Liver (tissue), 9 donors: ENCODE measurements around the gene EXPH5. TPM values are rescaled to one million over a fixed set of nuclear protein-coding genes. Genes with fewer than 3 reads are reported as not detected.

Experiments
- DNase-seq: peaks from one replicate; pipeline ENCODE4 v3.0.0-alpha.2; 2017; ENCODE audit warnings: low spot score
- H3K27ac ChIP-seq, 2 donors: one replicate each; pipeline ENCODE4 v1.7.0; 2013; ENCODE audit warnings: inconsistent platforms in 2 of 2, low read length in 2 of 2, control low read depth in 1 of 2, low read depth in 1 of 2, mild to moderate bottlenecking in 1 of 2
- H3K27me3 ChIP-seq, 4 donors: one replicate each; pipeline versions ENCODE4 v1.6.1 to v1.7.0; 2013; ENCODE audit warnings: low read length in 3 of 4, inconsistent platforms in 1 of 4, mild to moderate bottlenecking in 1 of 4, moderate library complexity in 1 of 4; ENCODE audit not compliant: control insufficient read depth in 4 of 4, insufficient read depth in 4 of 4
- H3K36me3 ChIP-seq, 4 donors: one replicate each; pipeline versions ENCODE4 v1.6.1 to v1.7.0; 2013; ENCODE audit warnings: low read length in 3 of 4, mild to moderate bottlenecking in 3 of 4, low read depth in 1 of 4, moderate library complexity in 1 of 4; ENCODE audit not compliant: control insufficient read depth in 4 of 4, insufficient read depth in 3 of 4
- H3K4me1 ChIP-seq, 4 donors: one replicate each; pipeline versions ENCODE4 v1.6.1 to v1.7.0; 2013; ENCODE audit warnings: low read length in 3 of 4, mild to moderate bottlenecking in 3 of 4, moderate library complexity in 1 of 4; ENCODE audit not compliant: control insufficient read depth in 4 of 4, insufficient read depth in 4 of 4
- H3K4me3 ChIP-seq, 3 donors: one replicate each; pipeline versions ENCODE4 v1.6.1 to v1.7.0; 2013; ENCODE audit warnings: low read length in 3 of 3, control low read depth in 1 of 3, low read depth in 1 of 3, mild to moderate bottlenecking in 1 of 3
- H3K9ac ChIP-seq, 2 donors: one replicate each; pipeline ENCODE4 v1.7.0; 2013; ENCODE audit warnings: low read length in 2 of 2, mild to moderate bottlenecking in 2 of 2, moderate library complexity in 2 of 2, control low read depth in 1 of 2, low read depth in 1 of 2
- H3K9me3 ChIP-seq, 4 donors: one replicate each; pipeline versions ENCODE4 v1.6.1 to v1.7.0; 2013; ENCODE audit warnings: low read length in 3 of 4; ENCODE audit not compliant: control insufficient read depth in 4 of 4
- EGR1 ChIP-seq, 2 donors: IDR thresholded peaks; 2 replicates each; pipeline ENCODE4 v1.6.1; 2016 to 2018; ENCODE audit warnings: antibody characterized with exemption in 2 of 2, low read depth in 2 of 2
- FOXA1 ChIP-seq: IDR thresholded peaks from 2 replicates; pipeline ENCODE4 v1.6.1; 2016; ENCODE audit warnings: antibody characterized with exemption
- FOXA2 ChIP-seq: IDR thresholded peaks from 2 replicates; pipeline ENCODE4 v1.6.1; 2016; ENCODE audit warnings: antibody characterized with exemption
- GABPA ChIP-seq, 2 donors: IDR thresholded peaks in 1 of 2; conservative IDR thresholded peaks in 1 of 2; 2 replicates each; pipeline ENCODE4 v1.6.1; 2016; ENCODE audit warnings: antibody characterized with exemption in 2 of 2, mild to moderate bottlenecking in 1 of 2, moderate library complexity in 1 of 2
- HNF4A ChIP-seq, 2 donors: conservative IDR thresholded peaks; 2 replicates each; pipeline ENCODE4 v1.6.1; 2016; ENCODE audit warnings: antibody characterized with exemption in 2 of 2, mild to moderate bottlenecking in 2 of 2
- HNF4G ChIP-seq: IDR thresholded peaks from 2 replicates; pipeline ENCODE4 v1.6.1; 2016; ENCODE audit warnings: antibody characterized with exemption
- JUND ChIP-seq, 2 donors: IDR thresholded peaks; 2 replicates each; pipeline ENCODE4 v1.6.1; 2016; ENCODE audit warnings: antibody characterized with exemption in 2 of 2
- MAX ChIP-seq: IDR thresholded peaks from 2 replicates; pipeline ENCODE4 v1.6.1; 2016; ENCODE audit warnings: antibody characterized with exemption
- NR2F2 ChIP-seq: IDR thresholded peaks from 2 replicates; pipeline ENCODE4 v1.6.1; 2016; ENCODE audit warnings: antibody characterized with exemption
- RAD21 ChIP-seq, 2 donors: IDR thresholded peaks; 2 replicates each; pipeline ENCODE4 v1.6.1; 2016; ENCODE audit warnings: antibody characterized with exemption in 2 of 2, mild to moderate bottlenecking in 2 of 2
- REST ChIP-seq: IDR thresholded peaks from 2 replicates; pipeline ENCODE4 v1.6.1; 2016; ENCODE audit warnings: antibody characterized with exemption, mild to moderate bottlenecking
- RXRA ChIP-seq, 2 donors: IDR thresholded peaks; 2 replicates each; pipeline ENCODE4 v1.6.1; 2017 to 2018; ENCODE audit warnings: antibody characterized with exemption in 2 of 2, mild to moderate bottlenecking in 1 of 2
- SP1 ChIP-seq: IDR thresholded peaks from 2 replicates; pipeline ENCODE4 v1.6.1; 2018; ENCODE audit warnings: antibody characterized with exemption, mild to moderate bottlenecking
- TAF1 ChIP-seq: conservative IDR thresholded peaks from 2 replicates; pipeline ENCODE4 v1.6.1; 2016; ENCODE audit warnings: antibody characterized with exemption, mild to moderate bottlenecking
- YY1 ChIP-seq: IDR thresholded peaks from 2 replicates; pipeline ENCODE4 v1.6.1; 2016; ENCODE audit warnings: antibody characterized with exemption, mild to moderate bottlenecking
- ZBTB33 ChIP-seq: IDR thresholded peaks from 2 replicates; pipeline ENCODE4 v1.6.1; 2016; ENCODE audit warnings: antibody characterized with exemption
- WGBS: extraction: QIAGEN DNeasy Blood & Tissue Kit; methylation state at CpG from one replicate; pipeline ENCODE4 v1.1.7; 2013; 5-methylcytosine and 5-hydroxymethylcytosine counted together
- polyA plus RNA-seq, 2 donors: library from polyadenylated mRNA; stranded (reverse) in 1 of 2; unstranded in 1 of 2; fragments of 200-250 nt in 1 of 2; fragments of >200 nt in 1 of 2; fragmentation: Nextera tagmentation in 1 of 2; extraction: Ambion mirVana in 1 of 2; gene quantifications; one replicate each; pipeline versions ENCODE4 v1.2.1 to v1.2.3, GENCODE V29; 2013 to 2015
- total RNA-seq, 2 donors: library from RNA; depleted of rRNA; stranded (reverse); fragments of >200 nt; gene quantifications; one replicate each; pipeline ENCODE4 v1.2.3, GENCODE V29; 2014
- TF ChIP-seq, protein P1 (sequence below): IDR thresholded peaks from 2 replicates; pipeline ENCODE4 v1.6.1; 2016; ENCODE audit warnings: antibody characterized with exemption
- TF ChIP-seq, protein P2 (sequence below): fragments of 150-350 bp; IDR thresholded peaks from 2 replicates; pipeline ENCODE4 v1.5.1; 2017; ENCODE audit warnings: improper control_type of control experiment, low read depth, low read length; ENCODE audit not compliant: missing input control
- donor health status: healthy.
- donor health status: healthy.
- donor health status: healthy.
- donor health status: healthy.
- donor health status: healthy.

EXPH5 gene
- total and polyA plus RNA-seq, 4 donors = 0.47 to 6.1 (median 1.5) TPM

- Histone ChIP-seq H3K4me1 (peaks cover 0 to 4% (median 3%) of the 10 kb centered on the region in 4 donors), H3K27ac (no peak overlapping the region), H3K36me3 (no peaks in the 10 kb centered on the region), H3K27me3 (no peaks in the 10 kb centered on the region), H3K4me3 (no peak overlapping the region), H3K9ac (no peak overlapping the region), H3K9me3 (no peaks in the 10 kb centered on the region)
- TF ChIP-seq GABPA (IDR thresholded peaks at IDR 0.05 in 1 of 2, conservative IDR thresholded peaks at IDR 0.05 in 1 of 2) = no peak
- TF ChIP-seq RAD21 (IDR thresholded peaks at IDR 0.05) = no peak
- TF ChIP-seq, protein P1, sequence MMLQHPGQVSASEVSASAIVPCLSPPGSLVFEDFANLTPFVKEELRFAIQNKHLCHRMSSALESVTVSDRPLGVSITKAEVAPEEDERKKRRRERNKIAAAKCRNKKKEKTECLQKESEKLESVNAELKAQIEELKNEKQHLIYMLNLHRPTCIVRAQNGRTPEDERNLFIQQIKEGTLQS = no peak
- TF ChIP-seq NR2F2 = no peak
- no peak for TF ChIP-seq FOXA2
- no peak for TF ChIP-seq FOXA1
- no peak for TF ChIP-seq JUND (IDR thresholded peaks at IDR 0.05)
- TF ChIP-seq ZBTB33 = no peak
- TF ChIP-seq HNF4G = no peak
- TF ChIP-seq SP1 = no peak
- no peak for TF ChIP-seq TAF1
- TF ChIP-seq RXRA (IDR thresholded peaks at IDR 0.05) = no peak
- TF ChIP-seq EGR1 (IDR thresholded peaks at IDR 0.05; ENCODE audit: low read depth in 2 of 2) = no peak
- whole genome bisulfite sequencing = 100% methylated on average over 1 of the region's 1 CpG
- no peak for DNase-seq
Observed at GRCh38 chr11:108639146-108639545, 45.6 kb upstream of the EXPH5 start.

DNA sequence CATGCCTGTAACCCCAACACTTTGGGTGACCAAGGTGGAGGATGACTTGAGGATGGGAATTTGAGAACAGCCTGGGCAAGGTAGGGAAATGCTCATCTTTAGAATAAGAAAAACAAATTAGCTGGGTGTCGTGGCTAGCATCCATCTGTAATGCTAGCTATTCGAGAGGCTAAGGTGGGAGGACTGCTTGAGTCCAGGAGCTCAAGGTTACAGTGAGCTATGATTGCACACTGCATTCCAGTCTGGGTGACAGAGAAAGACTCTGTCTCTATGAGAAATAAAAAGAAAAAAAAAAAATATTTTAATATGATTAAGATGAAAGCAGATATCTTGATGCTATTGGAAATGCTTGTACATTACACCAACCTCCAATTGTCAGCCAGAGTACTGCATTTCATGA lies 42.7 kb upstream of the EXPH5 start:
- no peak for DNase-seq
- no peaks in the 10 kb centered on the region for H3K27me3 ChIP-seq
- WGBS = 83% methylated on average over 2 of the region's 2 CpGs
- H3K9ac ChIP-seq = no peak overlapping the region
- no peak for TF ChIP-seq SP1
- no peak for TF ChIP-seq JUND (IDR thresholded peaks at IDR 0.05)
- no peak for TF ChIP-seq MAX
- no peak for TF ChIP-seq FOXA2
- no peak for TF ChIP-seq ZBTB33
- no peak for TF ChIP-seq REST
- TF ChIP-seq YY1 = no peak
- no peak for TF ChIP-seq FOXA1
- TF ChIP-seq GABPA (IDR thresholded peaks at IDR 0.05 in 1 of 2, conservative IDR thresholded peaks at IDR 0.05 in 1 of 2) = no peak
- no peak for TF ChIP-seq EGR1 (IDR thresholded peaks at IDR 0.05; ENCODE audit: low read depth in 2 of 2)
- no peak for TF ChIP-seq HNF4A (conservative IDR thresholded peaks at IDR 0.05)
- no peak for TF ChIP-seq TAF1
- no peak for TF ChIP-seq NR2F2
- no peak for TF ChIP-seq RAD21 (IDR thresholded peaks at IDR 0.05)
- TF ChIP-seq, protein P2, sequence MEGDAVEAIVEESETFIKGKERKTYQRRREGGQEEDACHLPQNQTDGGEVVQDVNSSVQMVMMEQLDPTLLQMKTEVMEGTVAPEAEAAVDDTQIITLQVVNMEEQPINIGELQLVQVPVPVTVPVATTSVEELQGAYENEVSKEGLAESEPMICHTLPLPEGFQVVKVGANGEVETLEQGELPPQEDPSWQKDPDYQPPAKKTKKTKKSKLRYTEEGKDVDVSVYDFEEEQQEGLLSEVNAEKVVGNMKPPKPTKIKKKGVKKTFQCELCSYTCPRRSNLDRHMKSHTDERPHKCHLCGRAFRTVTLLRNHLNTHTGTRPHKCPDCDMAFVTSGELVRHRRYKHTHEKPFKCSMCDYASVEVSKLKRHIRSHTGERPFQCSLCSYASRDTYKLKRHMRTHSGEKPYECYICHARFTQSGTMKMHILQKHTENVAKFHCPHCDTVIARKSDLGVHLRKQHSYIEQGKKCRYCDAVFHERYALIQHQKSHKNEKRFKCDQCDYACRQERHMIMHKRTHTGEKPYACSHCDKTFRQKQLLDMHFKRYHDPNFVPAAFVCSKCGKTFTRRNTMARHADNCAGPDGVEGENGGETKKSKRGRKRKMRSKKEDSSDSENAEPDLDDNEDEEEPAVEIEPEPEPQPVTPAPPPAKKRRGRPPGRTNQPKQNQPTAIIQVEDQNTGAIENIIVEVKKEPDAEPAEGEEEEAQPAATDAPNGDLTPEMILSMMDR = no peak
- TF ChIP-seq, protein P1 = no peak
- TF ChIP-seq HNF4G = no peak
- no peak for TF ChIP-seq RXRA (IDR thresholded peaks at IDR 0.05)
- no peaks in the 10 kb centered on the region for H3K4me1 ChIP-seq
- H3K36me3 ChIP-seq = no peaks in the 10 kb centered on the region
- no peaks in the 10 kb centered on the region for H3K9me3 ChIP-seq
- H3K4me3 ChIP-seq = no peak overlapping the region
- H3K27ac ChIP-seq = no peak overlapping the region
